BJ (cell line): ENCODE results near the gene AFF3. TPM values are rescaled to one million over a fixed set of nuclear protein-coding genes. Genes with fewer than 3 reads are reported as not detected.

ENCODE experiments used
- CTCF ChIA-PET: fragments of 350-600 bp; formaldehyde crosslinking; extraction: SDS; loops from one replicate; lab custom pipeline; 2021; ENCODE audit warnings: antibody characterized with exemption, inconsistent platforms; lab: Yijun Ruan, JAX
- POLR2A ChIA-PET: fragments of 300-600 bp; sonication (Branson Sonifier 250); formaldehyde crosslinking; extraction: SDS; loops from one replicate; lab custom pipeline; 2021; ENCODE audit warnings: antibody characterized with exemption; lab: Charles Lee
- DNase-seq: peaks from one replicate; pipeline ENCODE4 v3.0.0-alpha.2; 2011; ENCODE audit warnings: low read depth
- H3K27me3 ChIP-seq: 2 replicates; pipeline ENCODE4 v1.6.0; 2011; ENCODE audit warnings: low read length; ENCODE audit not compliant: control insufficient read depth, insufficient read depth
- H3K36me3 ChIP-seq: 2 replicates; pipeline ENCODE4 v1.5.1; 2011; ENCODE audit warnings: low read length; ENCODE audit not compliant: control insufficient read depth, insufficient read depth
- H3K4me3 ChIP-seq: 2 replicates; pipeline ENCODE4 v1.5.1; 2011; ENCODE audit warnings: low read depth, mild to moderate bottlenecking, control low read depth, low read length
- polyA plus RNA-seq: library from polyadenylated mRNA; depleted of rRNA; stranded (reverse); fragments of >200 nt; gene quantifications from 2 replicates; pipeline ENCODE4 v1.2.3, GENCODE V29; 2011
- TF ChIP-seq, protein P1 (sequence below): IDR thresholded peaks from 2 replicates; pipeline ENCODE4 v1.5.1; 2011; ENCODE audit warnings: low read depth, mild to moderate bottlenecking, control low read depth, inconsistent platforms, low read length, moderate library complexity; ENCODE audit not compliant: insufficient read depth

Gene AFF3
- polyA plus RNA-seq, 1 experiment = 11.5 TPM

DNA sequence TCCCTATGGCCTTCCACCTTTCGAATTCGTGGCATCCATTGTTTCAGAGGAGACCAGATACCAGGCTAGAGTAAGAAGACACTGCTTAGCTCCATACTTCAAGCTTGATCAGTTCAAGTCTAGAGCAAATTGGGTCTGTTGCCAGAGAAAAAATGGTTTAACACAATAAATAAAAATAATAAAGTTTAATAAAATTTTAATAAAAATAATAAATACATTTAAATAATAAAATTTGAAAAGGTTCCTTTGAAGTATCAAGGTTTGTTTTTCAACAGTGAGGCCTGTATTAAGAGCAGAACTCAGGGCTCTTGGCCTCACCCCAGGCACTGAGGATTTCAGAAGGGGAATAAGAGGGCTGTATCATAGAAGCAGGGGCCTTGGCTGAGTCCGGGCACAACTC, 547.0 kb downstream of the AFF3 start:
- POLR2A ChIA-PET = interaction anchor here (0.7 kb wide), 1 partner anchor 159 kb away, joined by 5 read pairs; no protein-coding TSS in a partner anchor
- H3K36me3 ChIP-seq = no peaks in the 10 kb centered on the region
- no peaks in the 10 kb centered on the region for H3K27me3 ChIP-seq
- H3K4me3 ChIP-seq = no peak overlapping the region
- TF ChIP-seq, protein P1, sequence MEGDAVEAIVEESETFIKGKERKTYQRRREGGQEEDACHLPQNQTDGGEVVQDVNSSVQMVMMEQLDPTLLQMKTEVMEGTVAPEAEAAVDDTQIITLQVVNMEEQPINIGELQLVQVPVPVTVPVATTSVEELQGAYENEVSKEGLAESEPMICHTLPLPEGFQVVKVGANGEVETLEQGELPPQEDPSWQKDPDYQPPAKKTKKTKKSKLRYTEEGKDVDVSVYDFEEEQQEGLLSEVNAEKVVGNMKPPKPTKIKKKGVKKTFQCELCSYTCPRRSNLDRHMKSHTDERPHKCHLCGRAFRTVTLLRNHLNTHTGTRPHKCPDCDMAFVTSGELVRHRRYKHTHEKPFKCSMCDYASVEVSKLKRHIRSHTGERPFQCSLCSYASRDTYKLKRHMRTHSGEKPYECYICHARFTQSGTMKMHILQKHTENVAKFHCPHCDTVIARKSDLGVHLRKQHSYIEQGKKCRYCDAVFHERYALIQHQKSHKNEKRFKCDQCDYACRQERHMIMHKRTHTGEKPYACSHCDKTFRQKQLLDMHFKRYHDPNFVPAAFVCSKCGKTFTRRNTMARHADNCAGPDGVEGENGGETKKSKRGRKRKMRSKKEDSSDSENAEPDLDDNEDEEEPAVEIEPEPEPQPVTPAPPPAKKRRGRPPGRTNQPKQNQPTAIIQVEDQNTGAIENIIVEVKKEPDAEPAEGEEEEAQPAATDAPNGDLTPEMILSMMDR = no peak
- CTCF ChIA-PET = no interaction called here
- DNase-seq = no peak

GRCh38 chr2:99593692-99594427, 548.5 kb downstream of the AFF3 start:
- TF ChIP-seq, protein P1 = no peak
- DNase-seq = no peak
- Histone ChIP-seq H3K36me3 (no peaks in the 10 kb centered on the region), H3K27me3 (no peaks in the 10 kb centered on the region), H3K4me3 (no peak overlapping the region)
- POLR2A ChIA-PET = no interaction called here
- CTCF ChIA-PET = no interaction called here

GRCh38 chr2:99576775-99577174, 565.6 kb downstream of the AFF3 start:
- Histone ChIP-seq H3K4me3 (no peak overlapping the region), H3K36me3 (no peaks in the 10 kb centered on the region), H3K27me3 (no peaks in the 10 kb centered on the region)
- ChIA-PET POLR2A (no interaction called here), CTCF (no interaction called here)
- DNase-seq = no peak
- TF ChIP-seq, protein P1 = no peak

DNA sequence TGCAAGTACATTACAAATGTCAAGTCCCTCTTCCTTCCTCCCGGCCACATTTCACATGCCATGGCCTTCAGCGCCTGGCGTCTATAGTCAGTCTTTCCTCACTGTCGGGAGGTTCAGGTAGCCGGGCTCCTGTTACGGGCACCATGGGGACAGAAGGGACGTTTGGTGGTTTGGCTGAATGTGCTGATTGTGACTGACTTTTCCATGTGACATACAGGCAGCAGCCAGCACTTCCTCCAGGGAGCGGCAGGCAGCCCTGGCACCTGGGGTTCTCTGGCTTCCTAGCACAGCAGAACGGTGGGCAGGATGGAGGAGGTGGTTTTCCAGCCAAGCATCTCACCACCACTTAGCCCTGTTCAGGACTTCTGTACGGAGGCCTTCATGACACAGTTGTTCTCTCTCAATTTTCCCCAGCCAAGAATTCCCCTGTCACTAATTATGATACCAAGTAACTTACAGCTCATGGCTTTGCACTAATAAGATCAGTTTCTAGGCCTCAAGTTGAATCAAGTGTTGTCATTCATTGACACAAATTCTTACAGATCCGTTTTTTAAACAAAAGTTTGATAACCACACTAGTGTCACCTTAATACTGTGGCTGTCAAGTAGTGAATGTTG, 568.6 kb downstream of the AFF3 start:
- TF ChIP-seq, protein P1 = no peak
- Histone ChIP-seq H3K36me3 (no peaks in the 10 kb centered on the region), H3K27me3 (no peaks in the 10 kb centered on the region), H3K4me3 (no peak overlapping the region)
- DNase-seq = no peak
- ChIA-PET CTCF (interaction anchor here (1.9 kb wide), 1 partner anchor 14 kb away, joined by 9 read pairs; no protein-coding TSS in a partner anchor), POLR2A (no interaction called here)

- H3K36me3 ChIP-seq = no peaks in the 10 kb centered on the region
- no peak for DNase-seq
- no peaks in the 10 kb centered on the region for H3K27me3 ChIP-seq
- H3K4me3 ChIP-seq = no peak overlapping the region
- ChIA-PET CTCF (interaction anchor here (1.1 to 1.9 kb wide), 4 partner anchors 12 to 806 kb away, joined by 3 to 9 read pairs (median 4); no protein-coding TSS in a partner anchor), POLR2A (interaction anchor here (0.8 kb wide), 1 partner anchor 18 kb away, joined by 15 read pairs; no protein-coding TSS in a partner anchor)
- TF ChIP-seq, protein P1 = no peak
These were observed 569.8 kb downstream of the AFF3 start for GRCh38 chr2:99572373-99573164.
